ENCODE data around the gene MOB3A.

- TF ChIP-seq POLR2A (IDR thresholded peaks at IDR 0.05) (no peak), CTCF (IDR thresholded peaks at IDR 0.05) (no peak)
Measured at GRCh38 chr19:2040647-2041432, 55.3 kb downstream of the MOB3A start.
